ENCODE data around the gene HSBP1L1.
"Not testable (repeated sequence)": the region's sequence is repeated elsewhere in the genome, so short reads cannot be mapped to it uniquely, and the experiment has no call there.

DNA sequence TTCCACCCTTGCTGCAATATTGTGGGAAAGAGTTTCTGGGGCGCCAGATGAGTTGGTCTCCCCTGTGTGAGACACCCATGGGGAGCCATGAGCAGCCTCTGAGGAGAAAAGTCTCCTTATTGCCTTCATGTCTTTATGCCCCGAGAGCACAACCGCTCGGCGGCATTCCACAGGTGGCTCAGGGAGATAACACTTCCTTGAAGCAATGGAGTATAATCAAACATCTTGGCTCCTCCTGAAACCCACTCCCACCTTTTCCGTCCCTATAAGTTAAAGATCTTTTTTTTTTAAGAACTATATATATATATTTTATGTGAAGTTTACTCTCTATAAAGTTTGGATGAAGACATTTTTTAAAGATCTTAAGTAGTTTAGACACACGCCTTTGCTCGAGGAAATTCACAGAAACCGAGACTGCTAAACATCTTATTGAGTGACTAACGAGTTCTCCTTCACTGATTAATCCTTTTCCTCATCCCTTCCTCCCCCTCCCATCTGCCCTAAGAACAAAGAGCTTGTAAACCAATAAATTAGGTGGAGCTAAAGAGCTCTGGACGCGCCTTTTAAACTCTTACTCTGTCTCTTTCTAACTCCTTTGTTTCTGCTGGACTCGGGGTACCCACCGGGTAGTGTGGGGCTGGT lies 47.2 kb downstream of the HSBP1L1 start:
- TF ChIP-seq POLR2AphosphoS5 (IDR thresholded peaks at IDR 0.05; ENCODE audit: borderline replicate concordance, low read depth, low read length); FOXP2 (optimal IDR thresholded peaks at IDR 0.05; ENCODE audit: control extremely low read depth, extremely low read length, insufficient read depth): not testable (repeated sequence)

Measured in SK-N-MC (cell line).